Measurements from ENCODE around the gene SMARCA2.

- no peak for TF ChIP-seq REST (IDR thresholded peaks at IDR 0.05; ENCODE audit: insufficient read depth in 1 of 2, low read depth in 2 of 2, low read length in 2 of 2)
- TF ChIP-seq SIN3A (IDR thresholded peaks at IDR 0.05; ENCODE audit: borderline replicate concordance, insufficient read depth, low read length): no peak
- TF ChIP-seq POLR2AphosphoS5 (IDR thresholded peaks at IDR 0.05; ENCODE audit: low read depth, low read length): no peak
These were observed 148.2 kb downstream of the SMARCA2 start for GRCh38 chr9:2163231-2163885.
